Stimulated activated naive CD4-positive, alpha-beta T cell (primary cell): ENCODE results near the gene MUSK.
"Not testable (repeated sequence)": the region's sequence is repeated elsewhere in the genome, so short reads cannot be mapped to it uniquely, and the experiment has no call there.

Experiments
- DNase-seq, 6 experiments: peaks; one replicate each; lab custom pipeline; 2025; lab: John Stamatoyannopoulos, UW

The MUSK gene

GRCh38 chr9:110762783-110763182 lies 94.2 kb downstream of the MUSK start:
- DNase-seq = no peak

- DNase-seq = no peak
Observed at GRCh38 chr9:110763568-110763967, 95.0 kb downstream of the MUSK start.

GRCh38 chr9:110764006-110764405 lies 95.4 kb downstream of the MUSK start:
- no peak for DNase-seq

GRCh38 chr9:110765926-110766325 lies 97.3 kb downstream of the MUSK start:
- DNase-seq = no peak

- DNase-seq = no peak
Observed at GRCh38 chr9:110767559-110768063, 99.0 kb downstream of the MUSK start.

GRCh38 chr9:110768886-110769285 lies 100.3 kb downstream of the MUSK start:
- DNase-seq = no peak

- DNase-seq = no peak
Observed at GRCh38 chr9:110769667-110770066, 101.1 kb downstream of the MUSK start.

- no peak for DNase-seq
Observed at GRCh38 chr9:110775724-110776123, 107.1 kb downstream of the MUSK start.

- no peak for DNase-seq
Observed at GRCh38 chr9:110776221-110776620, 107.6 kb downstream of the MUSK start.

GRCh38 chr9:110777196-110777875 lies 108.7 kb downstream of the MUSK start:
- DNase-seq = no peak

GRCh38 chr9:110777876-110778215 lies 109.3 kb downstream of the MUSK start:
- no peak for DNase-seq

- DNase-seq = no peak
Observed at GRCh38 chr9:110782701-110783100, 114.1 kb downstream of the MUSK start.

- DNase-seq = no peak
Observed at GRCh38 chr9:110784309-110784708, 115.7 kb downstream of the MUSK start.

- DNase-seq = no peak
Observed at GRCh38 chr9:110785166-110785565, 116.6 kb downstream of the MUSK start.

- not testable (repeated sequence) for DNase-seq
Observed at GRCh38 chr9:110788396-110788795, 119.8 kb downstream of the MUSK start.

GRCh38 chr9:110788871-110789270 lies 120.3 kb downstream of the MUSK start:
- no peak for DNase-seq

- no peak for DNase-seq
Observed at GRCh38 chr9:110797611-110798010, 129.0 kb downstream of the MUSK start.

- no peak for DNase-seq
Observed at GRCh38 chr9:110799396-110799795, 130.8 kb downstream of the MUSK start.

GRCh38 chr9:110801426-110801825 lies 132.8 kb downstream of the MUSK start:
- no peak for DNase-seq

GRCh38 chr9:110802416-110803035 lies 133.9 kb downstream of the MUSK start:
- no peak for DNase-seq

GRCh38 chr9:110807956-110808598 lies 139.5 kb downstream of the MUSK start:
- DNase-seq = no peak

- no peak for DNase-seq
Observed at GRCh38 chr9:110808599-110808980, 140.0 kb downstream of the MUSK start.

GRCh38 chr9:110809038-110809595 lies 140.5 kb downstream of the MUSK start:
- no peak for DNase-seq
